Measurements from ENCODE around the gene PRICKLE2.
A peak's percentile ranks its signal among the peaks of the same experiment; 100 is the strongest.

The PRICKLE2 gene

DNA sequence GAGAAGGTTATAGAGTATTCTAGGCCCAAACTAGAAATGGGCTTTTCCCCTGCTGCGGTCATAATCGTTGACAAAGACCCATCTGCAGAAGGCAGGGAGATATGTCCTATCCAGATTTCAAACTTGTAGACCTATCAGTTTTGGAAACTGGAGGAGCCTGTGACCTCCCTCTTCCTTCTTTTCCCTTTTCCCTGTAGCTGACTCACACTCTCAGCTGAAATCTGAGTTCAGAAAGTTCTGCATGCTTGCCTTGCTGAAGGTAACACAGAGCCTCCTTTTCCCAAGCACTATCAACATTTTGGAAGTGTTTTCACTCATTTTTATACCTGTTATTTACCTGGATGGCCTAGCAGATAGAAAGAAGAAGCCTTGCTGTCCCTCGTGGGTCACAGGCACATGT lies 142.9 kb downstream of the PRICKLE2 start:
- Histone ChIP-seq H3K27me3 (ENCODE audit: insufficient read depth, low read length, poor library complexity) (no peaks in the 10 kb centered on the region), H3K23ac (ENCODE audit: low read length) (no peak overlapping the region), H2AK5ac (ENCODE audit: low read length) (no peak overlapping the region), H2BK15ac (replicated peaks; ENCODE audit: low read depth) (no peak overlapping the region), H4K8ac (ENCODE audit: low read depth, low read length) (no peak overlapping the region), H3K27ac (ENCODE audit: low read depth, low read length) (no peak overlapping the region), H3K9ac (ENCODE audit: low read length) (no peak overlapping the region), H2BK5ac (ENCODE audit: low read length) (no peak overlapping the region), H3K36me3 (ENCODE audit: control insufficient read depth, insufficient read depth, low read length) (no peaks in the 10 kb centered on the region), H3K18ac (ENCODE audit: low read length) (no peak overlapping the region), H2BK120ac (ENCODE audit: low read depth, low read length) (no peak overlapping the region), H3K56ac (ENCODE audit: low read length) (peak overlapping the region; percentile 22), H3K79me1 (ENCODE audit: low read length) (no peaks in the 10 kb centered on the region), H3K79me2 (ENCODE audit: control insufficient read depth, insufficient read depth, low read length) (no peaks in the 10 kb centered on the region), H4K5ac (ENCODE audit: low read length) (no peak overlapping the region), H3K4ac (ENCODE audit: low read depth, low read length) (no peak overlapping the region), H3K4me3 (ENCODE audit: low read length) (no peak overlapping the region), H3K4me2 (ENCODE audit: low read length) (no peak overlapping the region), H3K4me1 (ENCODE audit: control insufficient read depth, low read depth, low read length) (peaks cover 15% of the 10 kb centered on the region)
- DNase-seq = no peak
- WGBS (ENCODE audit: extremely low coverage, insufficient coverage, low lambda C conversion rate) = no CpG with 5 or more reads among the region's 3 CpGs

DNA sequence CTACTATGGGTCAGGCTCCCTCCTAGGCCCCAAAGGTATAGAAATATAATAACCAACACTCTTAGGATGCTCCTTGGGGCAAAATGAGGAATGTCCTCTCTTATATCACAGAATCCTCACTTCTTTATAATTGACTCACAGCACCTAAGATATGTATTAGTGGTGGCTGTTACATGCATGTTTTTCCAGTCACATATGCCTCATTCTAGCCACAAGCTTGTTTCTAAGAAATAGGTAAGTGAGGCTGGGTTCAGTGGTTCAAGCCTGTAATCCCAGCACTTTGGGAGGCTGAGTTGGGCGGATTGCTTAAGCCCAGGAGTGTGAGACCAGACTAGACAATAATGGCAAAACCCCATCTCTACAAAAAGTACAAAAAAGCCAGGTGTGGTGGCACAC lies 144.0 kb downstream of the PRICKLE2 start:
- Histone ChIP-seq H2AK5ac (ENCODE audit: low read length) (no peak overlapping the region), H4K8ac (ENCODE audit: low read depth, low read length) (no peak overlapping the region), H4K5ac (ENCODE audit: low read length) (no peak overlapping the region), H3K79me2 (ENCODE audit: control insufficient read depth, insufficient read depth, low read length) (no peaks in the 10 kb centered on the region), H2BK5ac (ENCODE audit: low read length) (no peak overlapping the region), H3K36me3 (ENCODE audit: control insufficient read depth, insufficient read depth, low read length) (no peaks in the 10 kb centered on the region), H3K18ac (ENCODE audit: low read length) (no peak overlapping the region), H3K4me2 (ENCODE audit: low read length) (no peak overlapping the region), H2BK120ac (ENCODE audit: low read depth, low read length) (no peak overlapping the region), H3K4me3 (ENCODE audit: low read length) (no peak overlapping the region), H3K9ac (ENCODE audit: low read length) (no peak overlapping the region), H3K27ac (ENCODE audit: low read depth, low read length) (no peak overlapping the region), H2BK15ac (replicated peaks; ENCODE audit: low read depth) (no peak overlapping the region), H3K4me1 (ENCODE audit: control insufficient read depth, low read depth, low read length) (peaks cover 6% of the 10 kb centered on the region), H3K4ac (ENCODE audit: low read depth, low read length) (no peak overlapping the region), H3K79me1 (ENCODE audit: low read length) (no peaks in the 10 kb centered on the region), H3K56ac (ENCODE audit: low read length) (no peak overlapping the region), H3K27me3 (ENCODE audit: insufficient read depth, low read length, poor library complexity) (no peaks in the 10 kb centered on the region), H3K23ac (ENCODE audit: low read length) (no peak overlapping the region)
- no peak for DNase-seq
- WGBS (ENCODE audit: extremely low coverage, insufficient coverage, low lambda C conversion rate) = no CpG with 5 or more reads among the region's 1 CpG

DNA sequence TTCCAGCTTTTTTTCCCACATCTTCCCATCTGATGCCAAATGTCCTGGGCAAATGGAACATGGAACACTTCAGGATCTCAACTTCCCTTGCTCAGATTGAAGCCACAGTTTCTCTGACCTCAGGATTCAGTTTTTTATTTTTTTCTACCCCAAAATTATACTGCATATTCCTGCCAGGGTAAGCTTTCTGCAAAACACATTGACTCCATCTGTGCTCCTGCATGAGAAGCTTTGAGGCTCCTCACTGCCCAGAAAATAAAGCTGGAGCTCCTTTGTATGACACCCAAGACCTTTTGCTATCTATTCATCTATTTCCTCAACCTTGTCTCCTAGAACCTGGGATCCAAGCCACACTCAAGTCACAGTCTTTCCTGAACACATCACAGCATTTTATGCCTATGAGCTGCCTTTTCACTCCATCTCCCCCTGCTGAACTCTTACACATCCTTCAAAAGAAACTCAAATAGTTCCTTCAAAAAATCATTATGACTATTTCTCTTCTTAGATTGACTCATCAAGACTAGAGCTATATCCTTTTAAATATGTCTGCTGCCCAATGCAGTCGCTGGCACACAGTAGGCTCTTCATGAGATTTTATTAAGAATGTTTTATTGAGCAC lies 144.5 kb downstream of the PRICKLE2 start:
- no CpG with 5 or more reads among the region's 1 CpG for WGBS (ENCODE audit: extremely low coverage, insufficient coverage, low lambda C conversion rate)

DNA sequence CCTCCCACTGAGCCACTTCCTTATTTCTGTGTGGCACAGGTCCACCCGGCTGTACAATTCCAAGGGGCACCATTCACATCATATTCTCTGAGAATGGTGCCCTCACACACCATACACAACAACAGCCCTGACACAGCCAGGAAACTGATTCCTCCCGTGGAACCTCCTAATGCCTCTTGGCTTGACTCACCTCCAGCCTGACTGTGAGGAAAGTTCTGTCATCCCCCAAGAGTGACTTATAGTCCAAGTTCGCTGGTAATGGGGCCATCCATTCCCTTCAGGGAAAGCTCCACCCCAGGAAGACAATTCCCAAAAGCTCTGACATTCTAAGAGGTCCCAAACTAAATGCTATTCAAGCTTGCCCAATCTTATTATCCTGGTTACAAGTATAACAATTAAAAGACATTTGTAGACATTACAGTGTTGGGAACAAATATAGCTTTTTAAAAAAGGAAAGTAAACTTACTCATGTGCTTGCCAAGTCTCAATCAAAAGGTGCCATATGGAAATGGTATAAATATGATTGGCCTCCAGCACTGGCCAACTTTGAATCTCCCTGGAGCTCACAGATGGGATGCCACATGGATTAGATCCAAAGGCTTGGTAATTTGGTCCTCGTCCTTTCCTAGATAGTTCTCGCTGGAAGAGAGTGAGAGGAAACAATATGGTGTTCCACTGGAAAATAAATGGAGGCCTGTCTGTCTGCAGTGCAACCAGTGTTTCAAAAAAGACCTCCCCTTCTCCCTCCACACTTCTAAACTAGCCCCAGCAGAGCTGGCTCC lies 145.7 kb downstream of the PRICKLE2 start:
- no peaks in the 10 kb centered on the region for H3K27me3 ChIP-seq (ENCODE audit: insufficient read depth, low read length, poor library complexity)
- DNase-seq = no peak

More for the DNA sequence above, 144.5 kb downstream of the PRICKLE2 start:
- Histone ChIP-seq H4K8ac (ENCODE audit: low read depth, low read length) (no peak overlapping the region), H3K4me2 (ENCODE audit: low read length) (no peak overlapping the region), H3K23ac (ENCODE audit: low read length) (no peak overlapping the region), H3K4ac (ENCODE audit: low read depth, low read length) (no peak overlapping the region), H2BK15ac (replicated peaks; ENCODE audit: low read depth) (no peak overlapping the region), H3K4me1 (ENCODE audit: control insufficient read depth, low read depth, low read length) (peaks cover 6% of the 10 kb centered on the region), H3K27me3 (ENCODE audit: insufficient read depth, low read length, poor library complexity) (no peaks in the 10 kb centered on the region), H3K79me2 (ENCODE audit: control insufficient read depth, insufficient read depth, low read length) (no peaks in the 10 kb centered on the region), H3K9ac (ENCODE audit: low read length) (no peak overlapping the region), H3K36me3 (ENCODE audit: control insufficient read depth, insufficient read depth, low read length) (no peaks in the 10 kb centered on the region), H3K79me1 (ENCODE audit: low read length) (no peaks in the 10 kb centered on the region), H2AK5ac (ENCODE audit: low read length) (no peak overlapping the region), H2BK120ac (ENCODE audit: low read depth, low read length) (no peak overlapping the region), H4K5ac (ENCODE audit: low read length) (no peak overlapping the region), H3K27ac (ENCODE audit: low read depth, low read length) (no peak overlapping the region), H3K56ac (ENCODE audit: low read length) (no peak overlapping the region), H2BK5ac (ENCODE audit: low read length) (no peak overlapping the region), H3K18ac (ENCODE audit: low read length) (no peak overlapping the region), H3K4me3 (ENCODE audit: low read length) (no peak overlapping the region)
- DNase-seq = no peak

DNA sequence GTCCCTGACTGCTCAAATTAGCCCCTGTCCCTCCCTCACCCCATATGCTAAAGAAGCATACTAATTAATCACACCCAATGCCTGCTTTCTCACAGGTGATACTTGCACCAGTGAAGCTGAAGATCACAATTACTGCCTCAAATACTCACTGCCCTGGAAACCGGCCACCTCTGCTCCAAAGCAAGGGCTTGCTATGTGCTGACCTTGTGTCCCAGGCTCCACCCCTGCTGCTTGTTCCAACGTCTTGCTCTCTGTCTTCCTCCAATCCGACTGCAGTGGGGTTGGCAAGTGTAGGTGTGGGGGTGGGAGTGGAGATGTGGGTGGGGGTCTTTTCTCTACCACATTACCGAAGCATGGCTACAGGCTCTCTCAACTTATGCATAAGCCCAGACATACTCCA lies 146.3 kb downstream of the PRICKLE2 start:
- H3K27me3 ChIP-seq (ENCODE audit: insufficient read depth, low read length, poor library complexity) = no peaks in the 10 kb centered on the region
- no peak overlapping the region for H2BK15ac ChIP-seq (replicated peaks; ENCODE audit: low read depth)
- H3K9ac ChIP-seq (ENCODE audit: low read length) = no peak overlapping the region
- DNase-seq = no peak
- no peak overlapping the region for H3K4ac ChIP-seq (ENCODE audit: low read depth, low read length)
- no peak overlapping the region for H2BK5ac ChIP-seq (ENCODE audit: low read length)
- H2BK120ac ChIP-seq (ENCODE audit: low read depth, low read length) = no peak overlapping the region
- no peaks in the 10 kb centered on the region for H3K36me3 ChIP-seq (ENCODE audit: control insufficient read depth, insufficient read depth, low read length)
- H3K23ac ChIP-seq (ENCODE audit: low read length) = no peak overlapping the region
- no peak overlapping the region for H3K4me2 ChIP-seq (ENCODE audit: low read length)
- no peak overlapping the region for H3K56ac ChIP-seq (ENCODE audit: low read length)
- peaks cover 6% of the 10 kb centered on the region for H3K4me1 ChIP-seq (ENCODE audit: control insufficient read depth, low read depth, low read length)
- no peak overlapping the region for H3K27ac ChIP-seq (ENCODE audit: low read depth, low read length)
- no peaks in the 10 kb centered on the region for H3K79me1 ChIP-seq (ENCODE audit: low read length)
- no peak overlapping the region for H2AK5ac ChIP-seq (ENCODE audit: low read length)
- no CpG with 5 or more reads among the region's 4 CpGs for WGBS (ENCODE audit: extremely low coverage, insufficient coverage, low lambda C conversion rate)
- no peak overlapping the region for H4K8ac ChIP-seq (ENCODE audit: low read depth, low read length)
- H3K79me2 ChIP-seq (ENCODE audit: control insufficient read depth, insufficient read depth, low read length) = no peaks in the 10 kb centered on the region
- H3K18ac ChIP-seq (ENCODE audit: low read length) = no peak overlapping the region
- no peak overlapping the region for H3K4me3 ChIP-seq (ENCODE audit: low read length)
- no peak overlapping the region for H4K5ac ChIP-seq (ENCODE audit: low read length)

More for the DNA sequence above, 145.7 kb downstream of the PRICKLE2 start:
- Histone ChIP-seq H3K4me3 (ENCODE audit: low read length) (no peak overlapping the region), H3K4me1 (ENCODE audit: control insufficient read depth, low read depth, low read length) (peaks cover 6% of the 10 kb centered on the region), H3K4ac (ENCODE audit: low read depth, low read length) (no peak overlapping the region), H3K23ac (ENCODE audit: low read length) (no peak overlapping the region), H4K8ac (ENCODE audit: low read depth, low read length) (no peak overlapping the region), H2AK5ac (ENCODE audit: low read length) (no peak overlapping the region), H3K36me3 (ENCODE audit: control insufficient read depth, insufficient read depth, low read length) (no peaks in the 10 kb centered on the region), H4K5ac (ENCODE audit: low read length) (no peak overlapping the region), H2BK5ac (ENCODE audit: low read length) (no peak overlapping the region), H3K4me2 (ENCODE audit: low read length) (no peak overlapping the region), H3K79me1 (ENCODE audit: low read length) (no peaks in the 10 kb centered on the region), H2BK120ac (ENCODE audit: low read depth, low read length) (no peak overlapping the region), H3K18ac (ENCODE audit: low read length) (no peak overlapping the region), H3K9ac (ENCODE audit: low read length) (no peak overlapping the region), H2BK15ac (replicated peaks; ENCODE audit: low read depth) (no peak overlapping the region), H3K79me2 (ENCODE audit: control insufficient read depth, insufficient read depth, low read length) (no peaks in the 10 kb centered on the region), H3K56ac (ENCODE audit: low read length) (no peak overlapping the region), H3K27ac (ENCODE audit: low read depth, low read length) (no peak overlapping the region)
- no CpG with 5 or more reads among the region's 5 CpGs for WGBS (ENCODE audit: extremely low coverage, insufficient coverage, low lambda C conversion rate)
